HCT116 (cell line): ENCODE measurements around the gene YWHAG. TPM values are rescaled to one million over a fixed set of nuclear protein-coding genes. Genes with fewer than 3 reads are reported as not detected.

ENCODE experiments used
- ATAC-seq: fragments of 200-7000 bp; cut with Tn5 transposase; 2 replicates; pipeline ENCODE4 v1.9.1; 2020; ENCODE audit warnings: mild to moderate bottlenecking, moderate library complexity
- BruUV-seq: library from RNA; stranded (reverse); fragments of 400-500 nt; replicated peaks from 2 replicates; lab custom pipeline; 2021; lab: Mats Ljungman, UMichigan
- CTCF ChIA-PET: fragments of 300-600 bp; sonication (Branson Sonifier 250); formaldehyde crosslinking; loops from one replicate; lab custom pipeline; 2021; ENCODE audit warnings: antibody characterized with exemption; lab: Charles Lee
- POLR2A ChIA-PET: fragments of 300-600, 350-600 bp; sonication (Branson Sonifier 250); formaldehyde crosslinking; loops from one replicate; lab custom pipeline; 2021; ENCODE audit warnings: antibody characterized with exemption; lab: Charles Lee
- RAD21 ChIA-PET, 2 experiments: fragments of 300-600 bp; sonication (Branson Sonifier 250); formaldehyde crosslinking; loops; one replicate each; lab custom pipeline; 2023; ENCODE audit warnings: low total read pairs in 2 of 2; ENCODE audit not compliant: uncharacterized antibody in 2 of 2, unreplicated experiment in 2 of 2, low non-redundant PET in 1 of 2; lab: Charles Lee
- DNase-seq: peaks from one replicate; pipeline ENCODE4 v3.0.0-alpha.2; 2010; ENCODE audit warnings: low read depth, low spot score
- H2AFZ ChIP-seq: fragments of 200-600 bp; shearing (Covaris generic), sonication (generic); 2 replicates; pipeline ENCODE4 v1.6.1; 2017; ENCODE audit warnings: low read depth, mixed run types, mixed read lengths, antibody characterized with exemption, low read length; ENCODE audit not compliant: poor library complexity, severe bottlenecking
- H3K27ac ChIP-seq: 2 replicates; pipeline ENCODE4 v1.5.1; 2012; ENCODE audit warnings: low read depth, low read length
- H3K27me3 ChIP-seq: fragments of 200-600 bp; sonication (generic); 2 replicates; pipeline ENCODE4 v1.6.1; 2016; ENCODE audit warnings: mixed run types, low read length, mixed read lengths; ENCODE audit not compliant: insufficient read depth
- H3K36me3 ChIP-seq, 2 experiments: fragments of 200-500 bp in 1 of 2; fragments of 200-600 bp in 1 of 2; sonication (Bioruptor generic) in 1 of 2; sonication (generic) in 1 of 2; 2 replicates each; pipeline versions ENCODE4 v1.5.1 to v1.6.1; 2014 to 2016; ENCODE audit warnings: low read length in 2 of 2, inconsistent platforms in 1 of 2, mixed read lengths in 1 of 2, mixed run types in 1 of 2; ENCODE audit not compliant: insufficient read depth in 2 of 2, control insufficient read depth in 1 of 2
- H3K4me1 ChIP-seq, 2 experiments: fragments of 200-600 bp in 1 of 2; sonication (generic) in 1 of 2; 2 replicates each; pipeline versions ENCODE4 v1.5.1 to v1.6.1; 2012 to 2017; ENCODE audit warnings: low read length in 2 of 2, inconsistent platforms in 1 of 2, mild to moderate bottlenecking in 1 of 2, mixed read lengths in 1 of 2, mixed run types in 1 of 2, moderate library complexity in 1 of 2; ENCODE audit not compliant: insufficient read depth in 2 of 2, control insufficient read depth in 1 of 2
- H3K4me2 ChIP-seq: fragments of 200-600 bp; sonication (generic); 2 replicates; pipeline ENCODE4 v1.6.1; 2017; ENCODE audit warnings: mixed run types, low read length, mixed read lengths
- H3K4me3 ChIP-seq, 2 experiments: fragments of 200-600 bp in 1 of 2; sonication (generic) in 1 of 2; replicated peaks in 1 of 2; 2 replicates each; pipeline ENCODE4 v1.5.1; 2011 to 2016; ENCODE audit warnings: low read length in 2 of 2, control low read depth in 1 of 2, low read depth in 1 of 2, mild to moderate bottlenecking in 1 of 2, mixed read lengths in 1 of 2, mixed run types in 1 of 2
- H3K79me2 ChIP-seq: fragments of 200-600 bp; sonication (generic); 2 replicates; pipeline ENCODE4 v1.6.1; 2017; ENCODE audit warnings: mild to moderate bottlenecking, mixed run types, low read length, moderate library complexity, mixed read lengths; ENCODE audit not compliant: insufficient read depth
- H3K9ac ChIP-seq: fragments of 200-600 bp; sonication (generic); 2 replicates; pipeline ENCODE4 v1.6.1; 2016; ENCODE audit warnings: low read length, mixed read lengths
- H3K9me2 ChIP-seq: fragments of 200-600 bp; sonication (generic), shearing (Covaris generic); 2 replicates; pipeline ENCODE4 v1.6.1; 2017; ENCODE audit warnings: mixed run types, mild to moderate bottlenecking, moderate library complexity; ENCODE audit not compliant: insufficient read depth
- H3K9me3 ChIP-seq, 2 experiments: fragments of 200-500 bp in 1 of 2; fragments of 200-600 bp in 1 of 2; sonication (Bioruptor generic) in 1 of 2; sonication (generic) in 1 of 2; 2 replicates each; pipeline ENCODE4 v1.6.1; 2014 to 2017; ENCODE audit warnings: low read length in 2 of 2, mixed read lengths in 2 of 2, inconsistent platforms in 1 of 2, low read depth in 1 of 2, mild to moderate bottlenecking in 1 of 2, mixed run types in 1 of 2, moderate library complexity in 1 of 2; ENCODE audit not compliant: control insufficient read depth in 1 of 2, insufficient read depth in 1 of 2
- H4K20me1 ChIP-seq: fragments of 200-600 bp; sonication (generic), shearing (Covaris generic); 2 replicates; pipeline ENCODE4 v1.6.1; 2017; ENCODE audit warnings: mixed run types, mild to moderate bottlenecking, moderate library complexity; ENCODE audit not compliant: insufficient read depth
- ATF3 ChIP-seq: IDR thresholded peaks from 2 replicates; pipeline ENCODE4 v1.6.1; 2012
- CTCF ChIP-seq, 3 experiments: fragments of 200-600 bp in 1 of 3; sonication (generic) in 1 of 3; IDR thresholded peaks in 2 of 3; conservative IDR thresholded peaks in 1 of 3; 2 replicates each; pipeline ENCODE4 v1.5.1; 2012 to 2017; ENCODE audit warnings: low read depth in 2 of 3, low read length in 2 of 3, antibody characterized with exemption in 1 of 3, borderline replicate concordance in 1 of 3, control low read depth in 1 of 3, mild to moderate bottlenecking in 1 of 3, mixed read lengths in 1 of 3, mixed run types in 1 of 3, moderate library complexity in 1 of 3; ENCODE audit not compliant: insufficient read depth in 1 of 3
- EGR1 ChIP-seq: IDR thresholded peaks from 2 replicates; pipeline ENCODE4 v1.6.1; 2012; ENCODE audit warnings: low read depth
- EZH2phosphoT487 ChIP-seq: fragments of 200-600 bp; IDR thresholded peaks from 2 replicates; pipeline ENCODE4 v1.6.1; 2018; ENCODE audit warnings: antibody characterized with exemption, borderline replicate concordance
- POLR2AphosphoS5 ChIP-seq: IDR thresholded peaks from 2 replicates; pipeline ENCODE4 v1.6.1; 2011; ENCODE audit warnings: mild to moderate bottlenecking, low read depth, low read length, moderate library complexity
- TCF7L2 ChIP-seq: IDR thresholded peaks from 2 replicates; pipeline ENCODE4 v1.7.0; 2011; ENCODE audit warnings: borderline replicate concordance, inconsistent platforms; ENCODE audit not compliant: insufficient read depth, insufficient read length; ENCODE audit errors: extremely low read depth
- YY1 ChIP-seq: IDR thresholded peaks from 2 replicates; pipeline ENCODE4 v1.6.1; 2011; ENCODE audit warnings: low read length, low read depth, moderate library complexity, mild to moderate bottlenecking; ENCODE audit not compliant: insufficient replicate concordance; ENCODE audit errors: extremely low read depth
- intact Hi-C: fragments of 100-400 bp; cut with micrococcal nuclease; formaldehyde crosslinking; loops from 2 replicates; pipeline ENCODE4 v1.10.0; 2022
- total RNA-seq: library from RNA; stranded (reverse); gene quantifications from one replicate; pipeline ENCODE4 v1.2.1, GENCODE V29; 2021; ENCODE audit not compliant: unreplicated experiment

The YWHAG gene
- total RNA-seq, 1 experiment from 2014 or later: 170 TPM

- ChIA-PET POLR2A (no interaction called here), CTCF (no interaction called here), RAD21 (no interaction called here)
- peak; percentile 41 for ATAC-seq
- no TSS peak for BruUV-seq
- TF ChIP-seq YY1: peak; percentile 29
- no peak for TF ChIP-seq ATF3
- no peak for TF ChIP-seq TCF7L2
- TF ChIP-seq CTCF (IDR thresholded peaks at IDR 0.05 in 2 of 3, conservative IDR thresholded peaks at IDR 0.05 in 1 of 3; ENCODE audit: borderline replicate concordance in 1 of 3, insufficient read depth in 1 of 3, low read depth in 2 of 3, low read length in 2 of 3): no peak
- TF ChIP-seq EGR1: no peak
- TF ChIP-seq EZH2phosphoT487: no peak
- peak; percentile 63 for TF ChIP-seq POLR2AphosphoS5
- intact Hi-C loops: no loop called here
- H3K36me3 ChIP-seq: peaks cover 2 to 8% of the 10 kb centered on the region in 2 experiments; a peak in 1 of 4 replicates
- no peaks in the 10 kb centered on the region for H3K9me2 ChIP-seq
- peaks cover 60 to 84% of the 10 kb centered on the region in 2 experiments for H3K4me1 ChIP-seq
- H4K20me1 ChIP-seq: no peaks in the 10 kb centered on the region
- no peak overlapping the region for H3K9ac ChIP-seq
- H3K4me2 ChIP-seq: peak overlapping the region; percentile 53
- no peak overlapping the region for H2AFZ ChIP-seq
- H3K27me3 ChIP-seq: no peaks in the 10 kb centered on the region
- peak; percentile 90 for DNase-seq
- no peak overlapping the region for H3K4me3 ChIP-seq
- peak overlapping the region; percentile 12; the same call in 1 of the 2 replicates for H3K27ac ChIP-seq
- H3K9me3 ChIP-seq: no peaks in the 10 kb centered on the region
- peaks cover 13% of the 10 kb centered on the region; the same call in 1 of the 2 replicates for H3K79me2 ChIP-seq
These were observed 58.5 kb downstream of the YWHAG start for GRCh38 chr7:76300166-76300731.
